HL-60 (cell line): ENCODE measurements around the gene C12orf54.

Source experiments
- DNase-seq, 2 experiments: peaks; one replicate each; pipeline ENCODE4 v3.0.0-alpha.2; 2010 to 2020; ENCODE audit warnings: low read depth in 1 of 2, low spot score in 1 of 2
- H3K27ac ChIP-seq: fragments of 250-450 bp; sonication (Bioruptor Pico); replicated peaks from 2 replicates; pipeline ENCODE4 v1.5.1; 2020; ENCODE audit warnings: mild to moderate bottlenecking, moderate library complexity
- H3K27me3 ChIP-seq: fragments of 250-450 bp; sonication (Bioruptor Pico); 2 replicates; pipeline ENCODE4 v1.5.1; 2021; ENCODE audit warnings: mild to moderate bottlenecking, moderate library complexity; ENCODE audit not compliant: insufficient read depth, poor library complexity, severe bottlenecking
- H3K4me3 ChIP-seq: replicated peaks from 2 replicates; pipeline ENCODE4 v1.5.1; 2011; ENCODE audit warnings: mild to moderate bottlenecking, control low read depth, low read length; ENCODE audit not compliant: insufficient read depth
- GABPA ChIP-seq: IDR thresholded peaks from 2 replicates; pipeline ENCODE4 v1.6.1; 2012; ENCODE audit warnings: low read depth
- POLR2AphosphoS5 ChIP-seq: IDR thresholded peaks from 2 replicates; pipeline ENCODE4 v1.6.1; 2012; ENCODE audit warnings: low read depth
- REST ChIP-seq: IDR thresholded peaks from 2 replicates; pipeline ENCODE4 v1.6.1; 2012; ENCODE audit warnings: low read depth; ENCODE audit not compliant: insufficient replicate concordance
- SPI1 ChIP-seq: IDR thresholded peaks from 2 replicates; pipeline ENCODE4 v1.6.1; 2012; ENCODE audit warnings: low read depth, mild to moderate bottlenecking, borderline replicate concordance
- TF ChIP-seq, protein P1 (sequence below): IDR thresholded peaks from one replicate; pipeline ENCODE4 v1.5.1; 2011; ENCODE audit warnings: low read length, control low read depth, inconsistent platforms; ENCODE audit not compliant: insufficient read depth

Gene C12orf54

GRCh38 chr12:48536602-48537001 is 54.3 kb downstream of the C12orf54 start:
- no peak for DNase-seq
- TF ChIP-seq REST: no peak
- peak; percentile 60 for TF ChIP-seq SPI1
- TF ChIP-seq, protein P1, sequence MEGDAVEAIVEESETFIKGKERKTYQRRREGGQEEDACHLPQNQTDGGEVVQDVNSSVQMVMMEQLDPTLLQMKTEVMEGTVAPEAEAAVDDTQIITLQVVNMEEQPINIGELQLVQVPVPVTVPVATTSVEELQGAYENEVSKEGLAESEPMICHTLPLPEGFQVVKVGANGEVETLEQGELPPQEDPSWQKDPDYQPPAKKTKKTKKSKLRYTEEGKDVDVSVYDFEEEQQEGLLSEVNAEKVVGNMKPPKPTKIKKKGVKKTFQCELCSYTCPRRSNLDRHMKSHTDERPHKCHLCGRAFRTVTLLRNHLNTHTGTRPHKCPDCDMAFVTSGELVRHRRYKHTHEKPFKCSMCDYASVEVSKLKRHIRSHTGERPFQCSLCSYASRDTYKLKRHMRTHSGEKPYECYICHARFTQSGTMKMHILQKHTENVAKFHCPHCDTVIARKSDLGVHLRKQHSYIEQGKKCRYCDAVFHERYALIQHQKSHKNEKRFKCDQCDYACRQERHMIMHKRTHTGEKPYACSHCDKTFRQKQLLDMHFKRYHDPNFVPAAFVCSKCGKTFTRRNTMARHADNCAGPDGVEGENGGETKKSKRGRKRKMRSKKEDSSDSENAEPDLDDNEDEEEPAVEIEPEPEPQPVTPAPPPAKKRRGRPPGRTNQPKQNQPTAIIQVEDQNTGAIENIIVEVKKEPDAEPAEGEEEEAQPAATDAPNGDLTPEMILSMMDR: no peak

DNA sequence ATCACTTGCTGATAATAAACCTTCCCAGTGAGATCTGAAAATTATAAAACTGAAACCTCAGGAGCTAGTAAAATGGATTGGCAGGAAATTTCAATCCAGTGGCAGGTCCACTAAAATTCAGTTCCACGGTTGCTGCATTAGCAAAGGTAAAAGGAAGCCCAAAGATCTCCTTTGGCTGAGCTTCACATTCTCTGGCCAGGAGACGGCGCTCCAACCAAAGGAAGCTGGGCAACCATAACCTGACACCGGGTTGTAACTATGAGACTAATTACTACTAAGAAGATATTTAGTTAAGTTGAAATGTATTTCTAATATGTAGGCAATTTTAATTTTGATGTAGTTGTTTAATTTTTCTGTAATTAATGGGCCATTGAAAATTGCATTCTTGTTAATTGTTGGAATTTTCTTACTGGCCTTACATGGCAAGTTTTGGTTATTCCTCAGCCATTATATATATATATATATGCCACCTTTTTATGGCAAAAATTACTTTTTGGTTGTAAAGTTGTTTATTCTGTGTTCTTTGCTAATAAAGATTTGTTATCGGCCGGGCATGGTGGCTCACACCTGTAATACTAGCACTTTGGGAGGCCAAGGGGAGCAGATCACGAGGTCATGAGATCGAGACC is 60.1 kb downstream of the C12orf54 start:
- Histone ChIP-seq H3K27ac (no peak overlapping the region), H3K27me3 (no peaks in the 10 kb centered on the region), H3K4me3 (no peak overlapping the region)
- TF ChIP-seq, protein P1: peak; percentile 90
- TF ChIP-seq POLR2AphosphoS5 (no peak), GABPA (no peak), REST (no peak)
- DNase-seq: peak; percentile 21 to 52

More at GRCh38 chr12:48536602-48537001, 54.3 kb downstream of the C12orf54 start:
- Histone ChIP-seq H3K4me3 (no peak overlapping the region), H3K27ac (no peak overlapping the region), H3K27me3 (no peaks in the 10 kb centered on the region)

DNA sequence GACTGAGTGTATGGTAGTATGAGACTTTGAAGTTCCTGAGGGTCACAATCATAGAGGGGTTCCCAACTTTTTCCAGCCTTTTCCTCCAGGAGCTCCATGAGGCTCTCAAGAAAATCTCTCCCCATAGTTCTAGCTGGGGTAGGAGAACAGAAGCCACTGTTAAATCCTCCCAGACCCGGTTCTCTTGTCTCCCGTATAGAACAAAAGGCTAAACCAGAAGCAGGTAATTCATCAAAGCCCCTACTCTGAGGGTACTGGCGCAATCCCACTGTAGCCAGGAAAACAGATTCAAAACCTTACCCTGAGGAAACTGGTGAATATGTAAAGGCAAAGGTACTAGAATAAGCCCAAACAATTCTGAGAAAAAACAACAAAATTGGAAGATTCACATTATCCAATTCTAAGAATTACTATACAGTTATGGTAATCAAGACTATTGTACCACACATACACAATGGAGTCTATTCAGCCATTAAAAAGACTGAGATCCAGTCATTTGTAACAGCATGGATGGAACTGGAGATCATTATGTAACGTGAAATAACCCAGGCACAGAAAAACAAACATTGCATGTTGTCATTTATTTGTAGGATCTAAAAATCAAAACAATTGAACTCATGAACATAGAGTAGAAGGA is 63.7 kb downstream of the C12orf54 start:
- Histone ChIP-seq H3K27me3 (no peaks in the 10 kb centered on the region), H3K27ac (no peak overlapping the region), H3K4me3 (no peak overlapping the region)
- TF ChIP-seq, protein P1: no peak
- TF ChIP-seq POLR2AphosphoS5 (no peak), REST (no peak), SPI1 (no peak), GABPA (no peak)
- DNase-seq: no peak
